IPS DF 6.9 (cell line): ENCODE measurements around the gene ELFN2.

Experiments used
- DNase-seq: peaks from one replicate; pipeline ENCODE4 v3.0.0-alpha.2; 2013; ENCODE audit warnings: low read depth, low spot score
- H3K27ac ChIP-seq: one replicate; pipeline ENCODE4 v1.5.1; 2013; ENCODE audit warnings: low read length, control low read depth
- H3K27me3 ChIP-seq: 2 replicates; pipeline ENCODE4 v1.6.1; 2013; ENCODE audit warnings: mild to moderate bottlenecking, low read length; ENCODE audit not compliant: control insufficient read depth, insufficient read depth
- H3K36me3 ChIP-seq: 2 replicates; pipeline ENCODE4 v1.6.1; 2013; ENCODE audit warnings: low read length; ENCODE audit not compliant: control insufficient read depth, insufficient read depth
- H3K4me1 ChIP-seq: 2 replicates; pipeline ENCODE4 v1.6.1; 2013; ENCODE audit warnings: low read length; ENCODE audit not compliant: control insufficient read depth, insufficient read depth
- H3K4me3 ChIP-seq: 2 replicates; pipeline ENCODE4 v1.5.1; 2013; ENCODE audit warnings: mild to moderate bottlenecking, low read length
- H3K9me3 ChIP-seq: 2 replicates; pipeline ENCODE4 v1.6.1; 2013; ENCODE audit warnings: low read length, inconsistent platforms; ENCODE audit not compliant: control insufficient read depth, insufficient read depth
- WGBS: extraction: QIAGEN DNeasy Blood & Tissue Kit; methylation state at CpG from one replicate; pipeline ENCODE4 v1.1.7; 2013; ENCODE audit warnings: mixed read lengths, missing lambda C conversion rate; ENCODE audit not compliant: insufficient read length, insufficient coverage; 5-methylcytosine and 5-hydroxymethylcytosine counted together

ELFN2 gene

DNA sequence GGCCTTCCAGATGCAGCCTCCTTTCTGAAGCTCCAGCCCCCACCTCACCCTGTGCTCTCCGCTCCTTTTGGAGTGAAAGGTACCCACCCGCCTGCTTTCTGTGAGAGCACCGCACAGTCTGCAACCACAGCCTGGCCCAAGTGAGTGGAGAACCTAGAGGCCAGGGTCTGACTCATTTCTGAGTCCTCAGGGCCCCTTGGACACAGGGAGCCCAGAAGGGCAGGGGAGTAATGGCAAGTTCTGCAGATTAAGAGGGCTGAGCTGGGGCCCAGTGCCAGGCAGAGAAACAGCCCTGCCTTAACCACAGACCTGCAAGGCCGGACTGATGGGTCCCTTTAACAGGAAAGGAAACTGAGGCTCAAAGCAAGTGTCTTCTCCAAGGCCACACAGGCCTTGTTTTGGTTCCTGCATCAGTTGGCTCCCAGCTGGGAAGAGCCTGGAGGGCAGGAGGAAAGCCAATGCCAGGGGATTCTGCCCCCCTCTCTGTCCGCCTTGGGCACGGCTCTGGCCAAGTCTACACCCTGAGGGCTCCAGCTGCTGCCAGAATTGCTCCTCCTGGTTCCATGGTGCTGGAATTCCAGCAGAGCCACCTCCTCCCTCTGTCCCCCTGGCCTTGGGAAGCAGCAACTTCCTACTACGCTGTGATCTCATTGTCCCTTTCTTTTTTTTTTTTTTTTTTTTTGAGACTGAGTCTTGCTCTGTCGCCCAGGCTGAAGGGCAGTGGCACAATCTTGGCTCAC is 89.9 kb downstream of the ELFN2 start:
- Histone ChIP-seq H3K9me3 (no peaks in the 10 kb centered on the region), H3K4me1 (peaks cover 7% of the 10 kb centered on the region), H3K36me3 (no peaks in the 10 kb centered on the region), H3K27ac (no peak overlapping the region), H3K4me3 (no peak overlapping the region), H3K27me3 (peaks cover 3% of the 10 kb centered on the region)
- DNase-seq = no peak
- no CpG with 5 or more reads among the region's 8 CpGs for WGBS

DNA sequence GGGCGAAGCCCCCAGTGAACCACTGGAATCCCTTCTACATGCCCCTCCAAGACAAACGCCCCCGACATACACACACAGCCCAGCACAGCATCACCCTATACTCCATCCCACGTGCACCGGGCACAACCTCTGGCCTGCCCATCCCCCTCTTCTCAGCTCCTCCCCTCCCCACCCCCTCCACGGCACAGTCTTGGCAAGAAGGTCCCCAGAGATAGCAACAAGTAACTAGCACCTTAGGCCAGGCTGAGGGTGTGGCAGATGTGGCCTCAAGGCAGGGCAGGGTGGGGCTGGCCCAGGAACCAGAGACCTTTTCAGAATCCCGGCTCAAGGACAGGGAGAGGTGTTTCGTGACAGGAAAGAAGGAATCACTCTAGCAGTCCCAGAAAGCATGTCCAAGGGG is 90.7 kb downstream of the ELFN2 start:
- no peak overlapping the region for H3K27ac ChIP-seq
- peaks cover 3% of the 10 kb centered on the region for H3K27me3 ChIP-seq
- no CpG with 5 or more reads among the region's 8 CpGs for WGBS
- H3K4me1 ChIP-seq = peaks cover 7% of the 10 kb centered on the region
- no peak overlapping the region for H3K4me3 ChIP-seq
- no peaks in the 10 kb centered on the region for H3K36me3 ChIP-seq
- DNase-seq = no peak
- no peaks in the 10 kb centered on the region for H3K9me3 ChIP-seq

DNA sequence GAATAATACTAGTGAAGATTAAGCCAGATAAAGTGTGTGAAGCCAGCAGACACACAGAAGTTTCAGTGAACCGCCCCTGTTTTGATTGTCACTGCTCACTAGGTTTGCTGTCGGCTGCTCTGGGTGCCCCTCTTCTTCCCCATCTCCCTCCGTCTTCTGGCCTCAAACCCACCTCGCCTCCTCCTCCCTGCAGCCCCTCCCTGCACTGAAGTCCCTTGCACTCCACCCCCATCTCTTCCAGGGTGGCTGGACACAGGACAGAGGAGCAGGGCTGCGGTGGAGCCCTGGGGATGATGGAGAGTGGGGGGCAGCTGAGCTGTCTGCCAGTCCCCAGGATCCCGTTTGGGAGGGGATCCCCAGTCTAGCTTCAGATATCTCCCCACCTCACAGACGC is 91.5 kb downstream of the ELFN2 start:
- WGBS = no CpG with 5 or more reads among the region's 7 CpGs

DNA sequence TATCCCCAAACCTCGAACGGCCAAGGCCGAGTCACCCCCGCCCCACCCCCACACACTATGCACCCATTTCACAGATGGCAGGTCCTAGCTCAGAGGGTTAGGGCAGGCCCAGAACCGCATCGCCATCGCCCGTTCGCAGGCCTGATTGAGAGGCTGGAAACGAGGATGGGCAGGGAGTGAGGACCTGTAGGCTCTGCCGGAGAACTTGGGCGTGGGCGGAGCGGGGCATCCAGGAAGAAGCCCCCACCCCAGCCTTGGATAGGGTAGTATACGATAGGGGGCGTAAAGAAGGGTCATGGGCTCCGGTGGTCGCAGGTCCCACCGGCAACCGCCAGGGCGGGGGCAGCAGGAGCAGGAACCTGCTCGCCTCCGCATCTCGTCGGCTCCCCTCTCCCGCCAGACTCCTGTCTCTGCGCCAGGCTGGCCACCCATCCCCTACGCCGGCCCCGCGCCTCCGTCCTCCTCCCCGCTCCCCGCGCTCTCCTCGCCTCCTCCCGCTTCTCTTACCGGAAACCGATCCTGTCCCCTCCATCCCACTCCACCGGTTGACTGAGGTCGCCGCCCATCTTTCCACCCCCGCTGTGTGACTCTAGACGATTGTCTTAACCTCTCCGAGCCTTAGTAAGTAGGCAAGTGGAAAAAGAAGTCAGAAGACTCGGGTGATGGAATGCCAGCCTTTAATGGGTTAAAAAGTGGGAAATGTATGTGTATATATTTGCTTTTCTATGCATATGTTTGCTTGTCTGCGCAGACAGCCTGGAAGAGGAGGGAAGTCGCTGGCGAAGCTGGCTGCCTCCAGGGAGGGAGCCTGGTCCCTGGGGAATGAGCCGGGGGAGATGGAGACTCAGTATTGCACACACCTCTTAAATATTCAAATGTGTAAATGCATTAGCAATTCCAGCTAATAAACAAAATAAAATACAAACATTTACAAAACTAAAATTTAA is 92.1 kb downstream of the ELFN2 start:
- WGBS = no CpG with 5 or more reads among the region's 50 CpGs
- DNase-seq = no peak

More for the DNA sequence above, 91.5 kb downstream of the ELFN2 start:
- Histone ChIP-seq H3K4me1 (peaks cover 5% of the 10 kb centered on the region; the same call in 1 of the 2 replicates), H3K27ac (no peak overlapping the region), H3K9me3 (no peaks in the 10 kb centered on the region), H3K4me3 (no peak overlapping the region), H3K36me3 (no peaks in the 10 kb centered on the region), H3K27me3 (peaks cover 3% of the 10 kb centered on the region)
- no peak for DNase-seq

DNA sequence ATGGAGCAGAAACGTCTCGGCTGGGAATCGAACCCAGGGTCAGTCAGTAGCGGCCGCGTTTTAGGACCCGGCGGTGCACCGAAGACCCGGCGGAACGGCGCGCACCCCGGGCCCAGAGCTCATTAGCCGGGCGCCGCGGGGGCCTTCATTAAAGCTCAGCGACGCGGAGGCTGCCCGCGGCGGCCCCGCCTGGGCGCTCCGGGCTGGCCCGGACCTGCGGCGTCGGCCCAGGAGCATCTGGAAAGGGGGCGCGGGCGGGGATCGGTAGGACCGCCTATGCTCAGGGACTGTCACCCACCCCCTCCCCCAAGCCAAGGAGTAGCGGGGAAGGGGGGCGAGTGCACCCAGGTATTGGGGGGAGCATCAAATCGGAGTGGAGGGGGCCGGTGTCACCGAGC is 92.8 kb downstream of the ELFN2 start:
- DNase-seq = no peak
- Histone ChIP-seq H3K27ac (no peak overlapping the region), H3K36me3 (no peaks in the 10 kb centered on the region), H3K9me3 (no peaks in the 10 kb centered on the region), H3K4me1 (peaks cover 8% of the 10 kb centered on the region), H3K27me3 (peaks cover 3% of the 10 kb centered on the region), H3K4me3 (peak overlapping the region; percentile 31; the same call in 1 of the 2 replicates)
- no CpG with 5 or more reads among the region's 42 CpGs for WGBS

More for the DNA sequence above, 92.1 kb downstream of the ELFN2 start:
- H3K27ac ChIP-seq = no peak overlapping the region
- no peaks in the 10 kb centered on the region for H3K9me3 ChIP-seq
- no peaks in the 10 kb centered on the region for H3K36me3 ChIP-seq
- H3K4me3 ChIP-seq = peak overlapping the region; percentile 31; the same call in 1 of the 2 replicates
- peaks cover 7% of the 10 kb centered on the region for H3K4me1 ChIP-seq
- peaks cover 3% of the 10 kb centered on the region for H3K27me3 ChIP-seq

DNA sequence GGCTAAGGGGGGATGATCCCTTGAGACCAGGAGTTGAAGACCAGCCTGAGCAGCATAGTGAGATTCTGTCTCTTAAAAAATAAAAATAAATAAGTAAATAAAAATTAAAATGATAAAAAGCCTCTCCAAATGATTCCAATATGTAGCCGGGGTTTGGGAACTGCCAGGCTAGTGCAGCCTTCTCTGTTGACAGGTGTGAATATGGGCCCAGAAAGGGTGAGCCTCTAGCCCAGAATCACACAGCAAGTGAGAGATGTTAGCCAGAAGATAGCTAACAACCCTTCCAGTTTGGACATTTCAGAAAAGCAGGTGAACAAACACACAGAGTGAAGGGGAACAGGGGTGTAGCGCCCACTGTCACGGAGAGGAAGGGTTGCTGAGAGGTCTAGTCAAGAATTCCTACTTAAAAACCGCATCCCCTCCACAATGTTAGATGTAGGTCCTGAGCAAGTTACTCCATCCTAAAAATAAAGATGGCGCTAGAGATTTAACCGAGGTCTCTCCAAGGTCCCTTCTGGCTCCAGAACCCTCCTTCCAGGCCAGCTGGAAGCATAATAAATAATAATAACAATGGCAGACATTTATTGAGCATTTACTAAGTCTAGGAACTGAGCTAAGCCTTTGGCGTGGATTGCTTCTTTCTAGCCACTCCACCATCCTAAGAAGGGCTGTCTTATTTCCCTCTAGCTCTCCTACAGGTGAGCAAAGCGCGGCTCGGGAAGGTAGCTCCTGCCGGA is 93.4 kb downstream of the ELFN2 start:
- DNase-seq = no peak
- H3K4me1 ChIP-seq = peaks cover 10% of the 10 kb centered on the region
- WGBS = no CpG with 5 or more reads among the region's 11 CpGs
- peaks cover 3% of the 10 kb centered on the region for H3K27me3 ChIP-seq
- H3K36me3 ChIP-seq = no peaks in the 10 kb centered on the region
- H3K27ac ChIP-seq = no peak overlapping the region
- peak overlapping the region; percentile 31; the same call in 1 of the 2 replicates for H3K4me3 ChIP-seq
- H3K9me3 ChIP-seq = no peaks in the 10 kb centered on the region

DNA sequence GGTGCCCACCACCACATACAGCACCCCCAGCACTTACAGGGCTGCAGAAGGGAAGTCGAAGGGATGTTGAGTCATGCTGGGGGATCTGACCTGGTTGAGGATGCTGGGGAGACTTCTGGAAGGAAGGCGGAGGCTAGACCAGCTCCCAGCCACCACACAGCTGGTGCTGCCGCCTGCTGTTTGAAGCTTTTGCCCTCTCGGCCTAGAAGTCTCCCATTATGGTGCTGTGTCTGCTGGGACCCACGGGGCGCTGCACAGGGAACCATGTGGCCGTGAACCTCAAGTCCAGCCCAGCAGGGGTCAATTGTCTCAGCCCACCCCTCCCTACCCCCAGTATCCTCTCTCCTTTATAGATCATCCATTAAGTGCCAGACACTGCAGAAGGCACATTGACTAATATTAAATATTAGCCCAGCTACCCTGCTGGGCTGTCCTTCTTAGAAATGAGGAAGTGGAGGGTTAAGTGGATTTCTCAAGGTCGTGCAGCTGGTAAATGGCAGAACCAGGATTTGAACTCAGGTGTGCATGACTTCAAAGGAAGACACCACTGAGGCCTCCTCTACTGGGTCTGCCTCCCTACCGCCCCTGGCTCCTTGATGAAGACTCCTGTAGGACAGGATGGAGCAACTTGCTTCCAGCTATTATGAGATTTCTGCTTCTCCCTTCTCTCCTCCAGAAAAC is 95.3 kb downstream of the ELFN2 start:
- DNase-seq = no peak

DNA sequence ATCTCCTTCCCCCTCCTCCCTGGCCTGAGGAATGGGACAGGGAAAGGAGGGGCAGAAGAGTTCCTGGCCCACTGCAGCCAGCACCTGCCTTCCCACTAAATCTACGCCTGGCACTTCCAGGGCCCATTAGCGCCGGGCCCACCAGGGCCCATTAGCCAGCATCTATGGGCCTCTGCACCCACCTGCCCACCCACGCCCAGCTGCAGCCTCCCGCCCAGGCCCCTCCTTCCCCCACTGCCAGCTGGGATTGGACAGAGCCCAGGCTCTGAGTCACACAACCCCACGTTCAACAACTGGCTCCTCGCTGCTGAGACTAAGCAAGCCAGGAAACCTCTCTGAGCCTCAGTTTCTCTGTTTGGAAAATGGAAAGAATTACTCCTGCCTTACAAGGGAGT is 96.2 kb downstream of the ELFN2 start:
- Histone ChIP-seq H3K27me3 (peaks cover 3% of the 10 kb centered on the region), H3K4me3 (no peak overlapping the region), H3K4me1 (peaks cover 8% of the 10 kb centered on the region), H3K9me3 (no peaks in the 10 kb centered on the region), H3K27ac (no peak overlapping the region), H3K36me3 (no peaks in the 10 kb centered on the region)
- no CpG with 5 or more reads among the region's 7 CpGs for WGBS
- no peak for DNase-seq

More for the DNA sequence above, 95.3 kb downstream of the ELFN2 start:
- no peaks in the 10 kb centered on the region for H3K36me3 ChIP-seq
- no peaks in the 10 kb centered on the region for H3K9me3 ChIP-seq
- H3K4me1 ChIP-seq = peaks cover 10% of the 10 kb centered on the region
- H3K4me3 ChIP-seq = no peak overlapping the region
- no CpG with 5 or more reads among the region's 9 CpGs for WGBS
- H3K27me3 ChIP-seq = peaks cover 3% of the 10 kb centered on the region
- no peak overlapping the region for H3K27ac ChIP-seq

DNA sequence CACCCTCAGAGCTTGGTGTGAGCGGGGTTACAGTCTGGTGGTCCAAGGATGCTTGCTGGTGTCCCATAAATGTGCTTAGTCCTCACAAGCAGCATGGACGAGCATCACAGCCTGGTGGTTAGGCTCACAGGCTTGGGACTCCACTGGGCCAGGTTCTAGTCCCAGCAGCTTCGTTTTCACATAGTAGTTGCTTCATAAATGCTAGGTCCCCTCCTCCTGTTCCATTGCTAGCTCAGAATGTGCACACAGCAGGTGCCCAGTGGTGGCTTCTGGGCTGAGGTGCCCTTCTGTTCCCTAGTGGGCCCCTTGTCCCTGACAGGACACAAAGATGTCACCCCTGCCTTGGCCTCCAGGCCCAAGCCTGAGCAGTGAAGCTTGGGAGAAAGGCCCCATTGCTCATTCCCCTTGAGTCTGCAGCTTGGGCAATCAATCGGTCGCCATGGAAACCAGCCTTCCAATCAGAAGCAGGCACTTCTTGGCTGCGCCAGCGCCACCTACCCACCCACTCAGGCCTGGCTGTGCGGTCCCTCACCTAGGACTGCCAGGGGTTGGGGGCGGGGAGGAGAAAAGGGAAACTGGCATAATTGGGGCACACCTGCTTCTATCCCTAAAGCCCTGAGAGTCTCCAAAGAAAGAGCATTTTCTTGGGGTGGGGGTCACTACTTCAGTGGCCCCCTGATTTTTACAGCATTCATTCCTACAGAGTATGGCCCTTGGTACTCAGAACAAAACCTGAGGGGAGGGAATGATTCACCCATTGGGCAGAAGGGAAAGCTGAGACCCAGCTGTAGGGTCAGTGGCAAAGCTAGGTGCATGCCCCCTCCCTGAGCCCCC is 96.9 kb downstream of the ELFN2 start:
- Histone ChIP-seq H3K36me3 (no peaks in the 10 kb centered on the region), H3K27me3 (peaks cover 4% of the 10 kb centered on the region), H3K27ac (no peak overlapping the region), H3K4me1 (peaks cover 6% of the 10 kb centered on the region), H3K4me3 (no peak overlapping the region), H3K9me3 (no peaks in the 10 kb centered on the region)
- peak; percentile 91 for DNase-seq
- no CpG with 5 or more reads among the region's 9 CpGs for WGBS
